Renal cortical epithelial cell (primary cell): ENCODE results near the gene KIAA1958. TPM values are rescaled to one million over a fixed set of nuclear protein-coding genes. Genes with fewer than 3 reads are reported as not detected.
A peak's percentile ranks its signal among the peaks of the same experiment; 100 is the strongest.

Source experiments
- DNase-seq: peaks from one replicate; pipeline ENCODE4 v3.0.0-alpha.2; 2011; ENCODE audit warnings: low read depth
- total RNA-seq: library from RNA; depleted of rRNA; stranded (reverse); fragments of >200 nt; gene quantifications from 2 replicates; pipeline ENCODE4 v1.2.3, GENCODE V29; 2014

Gene KIAA1958
- total RNA-seq, 1 donor from 2014 or later = 21.8 TPM

DNA sequence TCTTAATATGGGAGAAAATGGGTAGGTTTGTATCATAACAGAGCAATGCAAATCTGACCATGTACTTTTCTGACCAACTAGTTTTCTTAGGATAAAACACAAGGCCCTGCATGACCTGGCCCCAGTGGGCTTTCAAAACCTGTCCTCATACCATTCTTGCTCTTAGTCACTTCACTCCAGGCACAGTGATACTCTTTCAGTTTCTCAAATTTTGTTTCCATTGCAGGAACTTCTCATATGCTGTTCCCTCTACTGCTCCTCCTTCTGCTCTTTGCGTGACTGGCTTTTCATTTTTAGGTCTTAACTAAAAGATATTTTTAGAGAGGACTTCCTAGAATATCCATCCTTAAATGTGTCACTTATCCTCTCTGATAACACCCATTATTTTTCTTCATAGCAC is 118.9 kb downstream of the KIAA1958 start:
- no peak for DNase-seq

- no peak for DNase-seq
Observed at GRCh38 chr9:112605963-112606699, 119.5 kb downstream of the KIAA1958 start.

- DNase-seq = no peak
Observed at GRCh38 chr9:112608851-112609250, 122.2 kb downstream of the KIAA1958 start.

DNA sequence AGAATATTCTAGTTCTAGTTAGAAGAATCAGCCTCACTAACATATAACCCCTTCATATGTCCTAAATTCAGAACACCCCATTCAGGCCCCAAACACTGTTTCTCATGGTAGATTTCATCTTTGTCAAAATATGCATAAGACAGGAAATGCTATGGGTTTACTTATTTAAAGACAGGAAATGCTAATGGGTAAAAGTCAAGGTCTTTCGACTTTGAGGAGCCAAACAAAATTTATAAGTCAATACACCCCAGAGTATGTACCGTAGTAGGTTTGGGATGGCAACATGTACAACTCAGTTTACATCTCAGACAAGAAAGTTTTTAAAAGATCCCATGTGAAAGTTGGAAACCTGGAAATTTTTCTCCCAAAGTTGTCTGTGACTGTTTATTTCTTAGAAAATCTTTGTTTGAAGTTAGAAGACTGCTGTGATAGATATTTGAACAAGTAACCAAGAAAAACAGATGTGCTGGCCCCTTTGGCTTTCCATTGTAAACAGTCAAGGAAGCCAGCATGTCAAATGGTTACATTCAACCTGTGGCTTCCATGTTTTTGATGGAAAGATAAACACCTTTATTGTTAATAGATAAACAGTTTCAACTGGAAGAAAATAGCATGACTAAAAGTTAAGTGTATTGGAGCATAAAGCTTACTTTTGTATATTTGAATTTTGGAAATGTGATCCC is 129.1 kb downstream of the KIAA1958 start:
- no peak for DNase-seq

DNA sequence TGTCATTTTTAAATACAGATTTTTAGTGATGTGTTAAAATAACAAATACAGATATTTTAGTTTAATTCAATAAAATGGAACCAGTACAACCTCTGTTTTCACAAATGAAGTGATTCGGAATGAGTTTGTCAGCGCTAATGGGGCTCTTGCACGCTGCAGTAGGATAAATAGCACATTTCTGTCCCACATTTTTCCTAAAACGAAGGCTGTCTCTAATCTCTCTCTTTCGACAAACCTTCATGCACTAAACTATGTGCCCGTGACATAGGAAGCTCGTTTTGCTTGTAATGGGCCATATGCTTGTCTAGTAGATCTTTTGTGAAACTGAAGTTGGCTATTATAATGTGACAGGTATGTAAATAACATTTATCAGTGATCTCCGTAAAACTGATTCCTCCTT is 130.7 kb downstream of the KIAA1958 start:
- no peak for DNase-seq

GRCh38 chr9:112618385-112619009 is 131.9 kb downstream of the KIAA1958 start:
- DNase-seq = no peak

GRCh38 chr9:112620388-112620787 is 133.8 kb downstream of the KIAA1958 start:
- DNase-seq = no peak

- DNase-seq = no peak
Observed at GRCh38 chr9:112621018-112621655, 134.5 kb downstream of the KIAA1958 start.

- no peak for DNase-seq
Observed at GRCh38 chr9:112623198-112623597, 136.6 kb downstream of the KIAA1958 start.

- peak; percentile 36 for DNase-seq
Observed at GRCh38 chr9:112624711-112625707, 138.4 kb downstream of the KIAA1958 start.

- peak; percentile 17 for DNase-seq
Observed at GRCh38 chr9:112629671-112630485, 143.3 kb downstream of the KIAA1958 start.

GRCh38 chr9:112631313-112632070 is 144.9 kb downstream of the KIAA1958 start:
- no peak for DNase-seq

- no peak for DNase-seq
Observed at GRCh38 chr9:112640311-112640710, 153.7 kb downstream of the KIAA1958 start.

DNA sequence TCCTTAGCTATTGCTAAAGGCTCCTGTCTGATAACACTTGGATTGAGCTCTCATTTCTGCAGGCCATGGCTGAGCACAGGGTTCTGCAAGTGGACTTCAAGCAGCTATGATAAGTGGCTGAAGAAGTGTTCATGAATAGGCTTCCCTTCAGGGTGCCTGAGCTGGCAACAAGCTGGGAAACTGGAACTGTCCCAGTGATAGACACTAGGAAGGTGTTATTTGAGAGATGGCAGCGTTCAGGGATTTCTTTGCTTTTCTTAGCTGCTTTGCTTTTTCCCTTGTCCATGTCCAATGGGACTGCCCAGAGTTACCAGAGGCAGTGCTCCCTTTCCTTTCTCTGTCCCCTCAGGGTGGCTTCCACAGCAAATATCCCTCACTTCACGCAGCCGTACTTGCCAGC is 155.5 kb downstream of the KIAA1958 start:
- no peak for DNase-seq

DNA sequence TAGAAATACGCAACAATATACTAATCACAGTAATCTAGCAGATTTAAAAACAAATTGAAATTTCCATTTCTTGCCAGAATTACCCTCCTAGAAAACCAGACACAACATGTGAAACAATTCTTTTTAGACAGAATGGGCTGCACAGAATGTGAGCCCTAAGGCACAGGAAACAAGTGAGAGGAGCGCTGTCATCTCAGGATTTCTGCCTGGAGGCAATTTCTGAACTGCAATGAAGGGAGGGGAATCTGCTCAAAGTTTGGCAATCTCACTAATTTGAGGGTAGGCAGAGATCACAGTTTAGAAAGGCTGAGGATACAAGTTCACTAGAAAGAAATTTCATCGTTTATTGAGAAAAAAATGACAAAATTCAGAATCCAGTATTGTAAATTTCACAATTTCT is 161.0 kb downstream of the KIAA1958 start:
- no peak for DNase-seq

GRCh38 chr9:112648624-112649023 is 162.0 kb downstream of the KIAA1958 start:
- no peak for DNase-seq

DNA sequence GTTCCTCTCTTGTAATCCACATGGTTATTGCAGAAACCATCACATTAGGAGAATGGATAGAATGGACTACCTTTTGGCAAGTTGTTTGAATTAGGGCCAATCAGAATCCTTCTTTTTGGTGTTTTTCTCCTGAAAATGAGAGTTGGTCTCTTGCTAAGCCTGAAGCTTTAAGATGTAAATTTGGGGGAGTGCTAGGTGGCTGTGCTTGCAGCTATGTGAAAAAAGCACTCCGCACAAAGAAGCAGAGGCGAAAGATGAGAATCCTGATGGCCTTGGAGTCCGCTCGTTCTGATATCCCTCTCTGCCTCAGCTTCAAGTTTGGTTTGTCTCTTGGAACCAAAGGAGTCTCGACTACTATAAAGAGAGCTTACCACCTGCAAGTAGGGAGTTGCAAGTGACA is 167.7 kb downstream of the KIAA1958 start:
- no peak for DNase-seq

- DNase-seq = no peak
Observed at GRCh38 chr9:112655668-112656067, 169.0 kb downstream of the KIAA1958 start.

- DNase-seq = no peak
Observed at GRCh38 chr9:112659906-112660305, 173.3 kb downstream of the KIAA1958 start.

DNA sequence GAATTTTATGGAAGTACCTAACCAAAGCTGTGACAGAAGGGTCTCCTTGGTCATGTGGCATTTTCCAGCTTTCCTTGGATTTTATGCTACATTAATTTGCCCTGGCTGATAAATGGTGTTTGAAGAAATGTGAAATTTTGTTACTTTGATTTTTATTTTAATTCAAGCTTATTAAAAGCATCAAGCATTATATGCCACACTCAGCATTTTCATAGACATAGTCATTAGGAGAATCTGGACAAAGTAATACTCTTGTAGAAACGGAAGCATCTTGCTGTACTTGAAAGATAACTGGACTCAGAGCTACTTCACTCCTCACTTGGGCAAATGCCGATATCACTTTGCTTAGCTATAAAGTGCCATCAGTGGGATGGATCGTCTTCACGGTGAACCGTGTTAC is 177.1 kb downstream of the KIAA1958 start:
- no peak for DNase-seq
